ENCODE data around the gene LTBP3.

The LTBP3 gene

DNA sequence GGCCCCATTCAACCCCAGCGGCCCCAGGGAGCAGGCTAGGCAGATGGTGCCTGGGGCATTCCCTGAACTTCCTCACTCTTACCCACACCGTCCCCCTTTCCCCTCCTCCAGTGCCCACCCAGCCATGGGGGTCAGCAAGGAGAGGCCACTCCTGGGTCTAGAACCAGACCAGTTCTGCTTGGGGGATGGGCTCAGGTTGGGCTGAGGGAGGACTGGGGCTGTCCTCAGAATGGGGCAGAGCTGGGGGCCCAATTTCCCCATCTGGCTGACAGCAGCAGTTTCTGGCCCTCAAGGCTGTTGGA is 20.9 kb downstream of the LTBP3 start:
- Histone ChIP-seq H3K36me3 (ENCODE audit: control insufficient read depth, low read length) (peaks cover 14% of the 10 kb centered on the region), H3K79me2 (ENCODE audit: control insufficient read depth, low read length) (no peaks in the 10 kb centered on the region), H3K9me3 (ENCODE audit: control insufficient read depth, insufficient read depth, low read length) (no peaks in the 10 kb centered on the region), H3K4me2 (ENCODE audit: low read length) (no peak overlapping the region), H3K4me1 (ENCODE audit: control insufficient read depth, low read length) (peaks cover 17% of the 10 kb centered on the region), H3F3A (ENCODE audit: control insufficient read depth, insufficient read depth) (no peaks in the 10 kb centered on the region; the same call in 1 of the 2 replicates), H4K20me1 (ENCODE audit: control insufficient read depth, insufficient read depth, low read depth, low read length) (no peaks in the 10 kb centered on the region), H3K27me3 (ENCODE audit: control insufficient read depth, low read length) (no peaks in the 10 kb centered on the region), H3K27ac (ENCODE audit: low read depth, low read length) (no peak overlapping the region), H3K9me2 (replicated peaks; ENCODE audit: control insufficient read depth, low read length) (no peaks in the 10 kb centered on the region), H3K4me3 (ENCODE audit: low read length) (no peak overlapping the region)
- TF ChIP-seq, protein P1, sequence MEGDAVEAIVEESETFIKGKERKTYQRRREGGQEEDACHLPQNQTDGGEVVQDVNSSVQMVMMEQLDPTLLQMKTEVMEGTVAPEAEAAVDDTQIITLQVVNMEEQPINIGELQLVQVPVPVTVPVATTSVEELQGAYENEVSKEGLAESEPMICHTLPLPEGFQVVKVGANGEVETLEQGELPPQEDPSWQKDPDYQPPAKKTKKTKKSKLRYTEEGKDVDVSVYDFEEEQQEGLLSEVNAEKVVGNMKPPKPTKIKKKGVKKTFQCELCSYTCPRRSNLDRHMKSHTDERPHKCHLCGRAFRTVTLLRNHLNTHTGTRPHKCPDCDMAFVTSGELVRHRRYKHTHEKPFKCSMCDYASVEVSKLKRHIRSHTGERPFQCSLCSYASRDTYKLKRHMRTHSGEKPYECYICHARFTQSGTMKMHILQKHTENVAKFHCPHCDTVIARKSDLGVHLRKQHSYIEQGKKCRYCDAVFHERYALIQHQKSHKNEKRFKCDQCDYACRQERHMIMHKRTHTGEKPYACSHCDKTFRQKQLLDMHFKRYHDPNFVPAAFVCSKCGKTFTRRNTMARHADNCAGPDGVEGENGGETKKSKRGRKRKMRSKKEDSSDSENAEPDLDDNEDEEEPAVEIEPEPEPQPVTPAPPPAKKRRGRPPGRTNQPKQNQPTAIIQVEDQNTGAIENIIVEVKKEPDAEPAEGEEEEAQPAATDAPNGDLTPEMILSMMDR (IDR thresholded peaks at IDR 0.05; ENCODE audit: low read depth, low read length, poor library complexity, severe bottlenecking), result no peak
- TF ChIP-seq EZH2phosphoT487 (IDR thresholded peaks at IDR 0.05; ENCODE audit: borderline replicate concordance, low read length), result no peak

DNA sequence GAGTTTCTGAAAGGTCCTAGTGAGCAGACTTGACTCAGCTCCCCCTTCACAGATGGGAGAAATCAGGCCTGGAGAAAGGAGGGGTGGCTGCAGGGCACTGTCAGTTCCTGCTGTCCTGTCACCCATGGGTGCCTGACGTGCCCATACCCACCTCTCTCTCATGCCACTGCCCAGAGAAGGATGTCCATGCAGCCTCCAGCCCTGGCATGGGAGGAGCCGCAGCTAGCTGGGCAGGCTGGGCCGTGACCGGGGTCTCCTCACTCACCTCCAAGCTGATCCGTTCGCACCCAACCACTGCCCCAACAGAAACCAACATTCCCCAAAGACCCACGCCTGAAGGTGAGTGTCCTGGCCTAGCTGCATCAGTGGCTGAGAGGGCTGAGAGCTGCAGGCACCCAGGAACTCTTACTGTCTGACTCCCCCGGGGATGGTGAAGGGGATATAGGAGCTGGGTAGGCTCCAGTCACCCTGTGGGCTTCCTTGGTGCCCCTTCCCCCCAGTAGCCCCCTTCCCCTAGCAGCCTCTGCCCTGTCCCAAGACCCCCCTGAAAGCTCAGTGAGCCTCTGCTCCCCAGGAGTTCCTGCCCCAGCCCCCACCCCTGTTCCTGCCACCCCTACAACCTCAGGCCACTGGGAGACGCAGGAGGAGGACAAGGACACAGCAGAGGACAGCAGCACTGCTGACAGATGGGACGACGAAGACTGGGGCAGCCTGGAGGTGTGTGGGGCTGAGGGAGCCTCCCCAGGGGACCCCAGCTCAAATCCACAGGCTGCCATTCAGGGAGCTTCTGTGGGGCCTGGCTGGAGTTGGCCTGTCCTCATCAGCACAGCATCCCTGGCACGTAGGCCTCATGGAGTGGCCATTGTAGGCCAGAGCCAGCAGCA is 21.5 kb downstream of the LTBP3 start:
- no peaks in the 10 kb centered on the region for H4K20me1 ChIP-seq (ENCODE audit: control insufficient read depth, insufficient read depth, low read depth, low read length)
- no peaks in the 10 kb centered on the region for H3K9me2 ChIP-seq (replicated peaks; ENCODE audit: control insufficient read depth, low read length)
- no peak overlapping the region for H3K4me3 ChIP-seq (ENCODE audit: low read length)
- H3K79me2 ChIP-seq (ENCODE audit: control insufficient read depth, low read length), result no peaks in the 10 kb centered on the region
- no peaks in the 10 kb centered on the region; the same call in 1 of the 2 replicates for H3F3A ChIP-seq (ENCODE audit: control insufficient read depth, insufficient read depth)
- no peak overlapping the region for H3K27ac ChIP-seq (ENCODE audit: low read depth, low read length)
- peaks cover 15% of the 10 kb centered on the region for H3K4me1 ChIP-seq (ENCODE audit: control insufficient read depth, low read length)
- peaks cover 17% of the 10 kb centered on the region for H3K36me3 ChIP-seq (ENCODE audit: control insufficient read depth, low read length)
- no peaks in the 10 kb centered on the region for H3K27me3 ChIP-seq (ENCODE audit: control insufficient read depth, low read length)
- H3K4me2 ChIP-seq (ENCODE audit: low read length), result no peak overlapping the region
- H3K9me3 ChIP-seq (ENCODE audit: control insufficient read depth, insufficient read depth, low read length), result no peaks in the 10 kb centered on the region
- TF ChIP-seq, protein P1 (IDR thresholded peaks at IDR 0.05; ENCODE audit: low read depth, low read length, poor library complexity, severe bottlenecking), result no peak
- no peak for TF ChIP-seq EZH2phosphoT487 (IDR thresholded peaks at IDR 0.05; ENCODE audit: borderline replicate concordance, low read length)

DNA sequence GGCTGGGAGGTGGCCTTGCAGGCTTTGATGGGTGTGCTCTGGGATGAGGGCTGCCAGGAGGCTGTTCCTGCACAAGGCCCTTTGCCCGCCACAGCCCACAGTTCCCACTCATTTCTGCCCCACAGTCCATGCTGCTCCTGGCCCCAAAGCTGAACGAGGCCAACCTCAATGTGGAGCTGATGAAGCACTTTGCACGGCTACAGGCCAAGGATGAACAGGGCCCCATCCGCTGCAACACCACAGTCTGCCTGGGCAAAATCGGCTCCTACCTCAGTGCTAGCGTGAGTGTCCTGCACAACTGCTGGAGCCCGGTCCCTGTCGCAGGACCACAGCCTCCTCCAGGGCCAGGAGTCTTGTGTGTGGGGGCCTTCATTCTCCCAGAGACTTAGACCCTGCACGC is 23.1 kb downstream of the LTBP3 start:
- peaks cover 33% of the 10 kb centered on the region for H3K36me3 ChIP-seq (ENCODE audit: control insufficient read depth, low read length)
- H3K9me2 ChIP-seq (replicated peaks; ENCODE audit: control insufficient read depth, low read length), result no peaks in the 10 kb centered on the region
- no peak for TF ChIP-seq EZH2phosphoT487 (IDR thresholded peaks at IDR 0.05; ENCODE audit: borderline replicate concordance, low read length)
- no peak overlapping the region for H3K4me3 ChIP-seq (ENCODE audit: low read length)
- no peaks in the 10 kb centered on the region for H3K9me3 ChIP-seq (ENCODE audit: control insufficient read depth, insufficient read depth, low read length)
- H3K27me3 ChIP-seq (ENCODE audit: control insufficient read depth, low read length), result no peaks in the 10 kb centered on the region
- H3K27ac ChIP-seq (ENCODE audit: low read depth, low read length), result no peak overlapping the region
- no peaks in the 10 kb centered on the region for H3K79me2 ChIP-seq (ENCODE audit: control insufficient read depth, low read length)
- no peaks in the 10 kb centered on the region; the same call in 1 of the 2 replicates for H3F3A ChIP-seq (ENCODE audit: control insufficient read depth, insufficient read depth)
- no peak overlapping the region for H3K4me2 ChIP-seq (ENCODE audit: low read length)
- peaks cover 6% of the 10 kb centered on the region; the same call in 1 of the 2 replicates for H3K4me1 ChIP-seq (ENCODE audit: control insufficient read depth, low read length)
- no peaks in the 10 kb centered on the region for H4K20me1 ChIP-seq (ENCODE audit: control insufficient read depth, insufficient read depth, low read depth, low read length)

DNA sequence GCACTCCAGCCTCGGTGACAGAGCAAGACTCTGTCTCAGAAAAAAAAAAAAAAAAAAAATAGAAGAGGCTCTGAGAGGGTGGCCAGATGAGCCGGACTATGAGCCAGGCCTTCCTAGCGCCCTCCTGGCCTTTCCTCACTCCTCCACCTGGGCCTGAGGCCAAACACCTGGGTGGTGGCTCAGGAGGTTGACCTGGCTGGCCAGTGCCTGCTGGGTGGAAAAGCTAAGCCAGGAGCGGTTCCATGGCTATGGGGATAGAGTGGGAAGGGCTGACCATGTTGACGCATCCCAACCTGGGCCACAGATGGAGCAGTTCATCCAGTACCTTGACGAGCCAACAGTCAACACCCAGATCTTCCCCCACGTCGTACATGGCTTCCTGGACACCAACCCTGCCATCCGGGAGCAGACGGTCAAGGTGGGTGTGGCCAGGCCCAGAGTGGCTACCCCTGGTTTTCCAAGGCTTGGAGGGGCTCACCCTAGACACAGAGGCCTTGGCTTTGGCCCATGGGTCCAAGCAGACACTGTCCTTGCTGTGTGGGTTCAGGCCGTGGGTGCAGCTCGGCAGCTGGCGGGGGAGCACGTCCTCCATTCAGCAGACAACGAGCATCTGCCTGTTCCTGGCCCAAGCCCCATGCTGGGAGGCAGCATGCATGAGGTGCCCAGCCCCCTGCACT is 25.6 kb downstream of the LTBP3 start:
- TF ChIP-seq, protein P1 (IDR thresholded peaks at IDR 0.05; ENCODE audit: low read depth, low read length, poor library complexity, severe bottlenecking), result no peak
- TF ChIP-seq EZH2phosphoT487 (IDR thresholded peaks at IDR 0.05; ENCODE audit: borderline replicate concordance, low read length), result no peak
- no peaks in the 10 kb centered on the region; the same call in 1 of the 2 replicates for H3F3A ChIP-seq (ENCODE audit: control insufficient read depth, insufficient read depth)
- H3K27ac ChIP-seq (ENCODE audit: low read depth, low read length), result no peak overlapping the region
- H3K4me3 ChIP-seq (ENCODE audit: low read length), result no peak overlapping the region
- no peaks in the 10 kb centered on the region for H3K79me2 ChIP-seq (ENCODE audit: control insufficient read depth, low read length)
- no peaks in the 10 kb centered on the region for H3K27me3 ChIP-seq (ENCODE audit: control insufficient read depth, low read length)
- H3K9me3 ChIP-seq (ENCODE audit: control insufficient read depth, insufficient read depth, low read length), result no peaks in the 10 kb centered on the region
- H3K4me1 ChIP-seq (ENCODE audit: control insufficient read depth, low read length), result no peaks in the 10 kb centered on the region
- H4K20me1 ChIP-seq (ENCODE audit: control insufficient read depth, insufficient read depth, low read depth, low read length), result no peaks in the 10 kb centered on the region
- H3K36me3 ChIP-seq (ENCODE audit: control insufficient read depth, low read length), result peaks cover 35% of the 10 kb centered on the region
- H3K9me2 ChIP-seq (replicated peaks; ENCODE audit: control insufficient read depth, low read length), result no peaks in the 10 kb centered on the region
- H3K4me2 ChIP-seq (ENCODE audit: low read length), result no peak overlapping the region

All from DOHH2 (cell line).